A673 (cell line): ENCODE measurements around the gene NOX3. TPM values are rescaled to one million over a fixed set of nuclear protein-coding genes. Genes with fewer than 3 reads are reported as not detected.

Source experiments
- BruUV-seq: library from RNA; stranded (reverse); fragments of 400-500 nt; replicated peaks from 2 replicates; lab custom pipeline; 2021; lab: Mats Ljungman, UMichigan
- CTCF ChIA-PET: fragments of 300-600 bp; sonication (Branson Sonifier 250); formaldehyde crosslinking; loops from one replicate; lab custom pipeline; 2022; ENCODE audit warnings: antibody characterized with exemption; lab: Charles Lee
- POLR2A ChIA-PET: fragments of 300-600 bp; sonication (Branson Sonifier 250); formaldehyde crosslinking; loops from one replicate; lab custom pipeline; 2022; ENCODE audit warnings: antibody characterized with exemption; ENCODE audit not compliant: low non-redundant PET; lab: Charles Lee
- DNase-seq: peaks from one replicate; pipeline ENCODE4 v3.0.0-alpha.2; 2015; ENCODE audit warnings: low spot score
- H3K27ac ChIP-seq: fragments of 200-600 bp; sonication (generic); 2 replicates; pipeline ENCODE4 v1.5.1; 2016; ENCODE audit warnings: mixed run types, low read depth, mild to moderate bottlenecking, mixed read lengths, antibody characterized with exemption, low read length; ENCODE audit not compliant: poor library complexity, severe bottlenecking
- H3K27me3 ChIP-seq: fragments of 200-600 bp; sonication (generic); replicated peaks from 2 replicates; pipeline ENCODE4 v1.6.1; 2017; ENCODE audit warnings: mixed run types, low read depth, mild to moderate bottlenecking, mixed read lengths, antibody characterized with exemption, low read length; ENCODE audit not compliant: insufficient read depth, poor library complexity
- H3K36me3 ChIP-seq: fragments of 200-600 bp; sonication (generic); 2 replicates; pipeline ENCODE4 v1.6.1; 2016; ENCODE audit warnings: mixed run types, mild to moderate bottlenecking, mixed read lengths, antibody characterized with exemption, low read length; ENCODE audit not compliant: insufficient read depth, poor library complexity, severe bottlenecking
- H3K4me1 ChIP-seq: fragments of 200-600 bp; sonication (generic); 2 replicates; pipeline ENCODE4 v1.6.1; 2017; ENCODE audit warnings: mixed run types, mild to moderate bottlenecking, mixed read lengths, antibody characterized with exemption, low read length; ENCODE audit not compliant: insufficient read depth, poor library complexity, severe bottlenecking
- H3K4me3 ChIP-seq: fragments of 200-600 bp; sonication (generic); 2 replicates; pipeline ENCODE4 v1.5.1; 2016; ENCODE audit warnings: low read depth, mixed run types, mild to moderate bottlenecking, mixed read lengths, low read length; ENCODE audit not compliant: poor library complexity, severe bottlenecking
- H3K9me3 ChIP-seq: fragments of 200-600 bp; sonication (generic); 2 replicates; pipeline ENCODE4 v1.6.1; 2016; ENCODE audit warnings: mixed run types, low read depth, mild to moderate bottlenecking, mixed read lengths, antibody characterized with exemption, low read length; ENCODE audit not compliant: poor library complexity, severe bottlenecking
- EZH2 ChIP-seq: fragments of 200-600 bp; sonication (generic); IDR thresholded peaks from 2 replicates; pipeline ENCODE4 v1.6.1; 2017; ENCODE audit warnings: borderline replicate concordance, low read depth, mild to moderate bottlenecking, mixed read lengths, antibody characterized with exemption, low read length; ENCODE audit not compliant: poor library complexity, severe bottlenecking
- intact Hi-C: fragments of 100-400 bp; cut with micrococcal nuclease; formaldehyde crosslinking; loops from one replicate; pipeline ENCODE4 v1.10.0; 2022; ENCODE audit not compliant: unreplicated experiment
- total RNA-seq: library from RNA; stranded (reverse); gene quantifications from 2 replicates; pipeline ENCODE4 v1.2.3, GENCODE V29; 2021
- TF ChIP-seq, protein P1 (sequence below): fragments of 300-800, 200-600 bp; sonication (generic); conservative IDR thresholded peaks from 2 replicates; pipeline ENCODE4 v1.5.1; 2017; ENCODE audit warnings: low read depth, mild to moderate bottlenecking, antibody characterized with exemption, low read length, moderate library complexity, mixed read lengths

NOX3 gene
- total RNA-seq, 1 experiment from 2014 or later: not detected

GRCh38 chr6:155346957-155347356, 108.7 kb downstream of the NOX3 start:
- no peak overlapping the region for H3K4me3 ChIP-seq
- H3K36me3 ChIP-seq: no peaks in the 10 kb centered on the region
- H3K27me3 ChIP-seq: no peaks in the 10 kb centered on the region
- intact Hi-C loops: no loop called here
- TF ChIP-seq, protein P1, sequence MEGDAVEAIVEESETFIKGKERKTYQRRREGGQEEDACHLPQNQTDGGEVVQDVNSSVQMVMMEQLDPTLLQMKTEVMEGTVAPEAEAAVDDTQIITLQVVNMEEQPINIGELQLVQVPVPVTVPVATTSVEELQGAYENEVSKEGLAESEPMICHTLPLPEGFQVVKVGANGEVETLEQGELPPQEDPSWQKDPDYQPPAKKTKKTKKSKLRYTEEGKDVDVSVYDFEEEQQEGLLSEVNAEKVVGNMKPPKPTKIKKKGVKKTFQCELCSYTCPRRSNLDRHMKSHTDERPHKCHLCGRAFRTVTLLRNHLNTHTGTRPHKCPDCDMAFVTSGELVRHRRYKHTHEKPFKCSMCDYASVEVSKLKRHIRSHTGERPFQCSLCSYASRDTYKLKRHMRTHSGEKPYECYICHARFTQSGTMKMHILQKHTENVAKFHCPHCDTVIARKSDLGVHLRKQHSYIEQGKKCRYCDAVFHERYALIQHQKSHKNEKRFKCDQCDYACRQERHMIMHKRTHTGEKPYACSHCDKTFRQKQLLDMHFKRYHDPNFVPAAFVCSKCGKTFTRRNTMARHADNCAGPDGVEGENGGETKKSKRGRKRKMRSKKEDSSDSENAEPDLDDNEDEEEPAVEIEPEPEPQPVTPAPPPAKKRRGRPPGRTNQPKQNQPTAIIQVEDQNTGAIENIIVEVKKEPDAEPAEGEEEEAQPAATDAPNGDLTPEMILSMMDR: no peak
- no peak for TF ChIP-seq EZH2
- DNase-seq: no peak
- CTCF ChIA-PET: no interaction called here
- H3K9me3 ChIP-seq: peaks cover 6% of the 10 kb centered on the region
- BruUV-seq: no TSS peak
- POLR2A ChIA-PET: no interaction called here
- H3K4me1 ChIP-seq: no peaks in the 10 kb centered on the region
- H3K27ac ChIP-seq: no peak overlapping the region

Other genes with a start within 250 kb of the NOX3 start
- not detected in 2 replicates for gene CLDN20, start 191.8 kb downstream of the NOX3 start, total RNA-seq
- gene TFB1M, start 141.4 kb downstream of the NOX3 start, total RNA-seq: 40.3 and 47.6 TPM in 2 replicates